Dermis microvascular lymphatic vessel endothelial cell (primary cell): ENCODE results near the gene MEIOB. TPM values are rescaled to one million over a fixed set of nuclear protein-coding genes. Genes with fewer than 3 reads are reported as not detected.
"Not testable (repeated sequence)": the region's sequence is repeated elsewhere in the genome, so short reads cannot be mapped to it uniquely, and the experiment has no call there.

Experiments
- DNase-seq, 2 donors: peaks; one replicate each; pipeline versions ENCODE4 v3.0.0 to v3.0.0-alpha.2; 2010; ENCODE audit warnings: low read depth in 2 of 2
- total RNA-seq: library from RNA; depleted of rRNA; stranded (reverse); fragments of >200 nt; gene quantifications from 2 replicates; pipeline ENCODE4 v1.2.1, GENCODE V29; 2014

Gene MEIOB, protein sequence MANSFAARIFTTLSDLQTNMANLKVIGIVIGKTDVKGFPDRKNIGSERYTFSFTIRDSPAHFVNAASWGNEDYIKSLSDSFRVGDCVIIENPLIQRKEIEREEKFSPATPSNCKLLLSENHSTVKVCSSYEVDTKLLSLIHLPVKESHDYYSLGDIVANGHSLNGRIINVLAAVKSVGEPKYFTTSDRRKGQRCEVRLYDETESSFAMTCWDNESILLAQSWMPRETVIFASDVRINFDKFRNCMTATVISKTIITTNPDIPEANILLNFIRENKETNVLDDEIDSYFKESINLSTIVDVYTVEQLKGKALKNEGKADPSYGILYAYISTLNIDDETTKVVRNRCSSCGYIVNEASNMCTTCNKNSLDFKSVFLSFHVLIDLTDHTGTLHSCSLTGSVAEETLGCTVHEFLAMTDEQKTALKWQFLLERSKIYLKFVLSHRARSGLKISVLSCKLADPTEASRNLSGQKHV
- total RNA-seq: not detected in 2 replicates

DNA sequence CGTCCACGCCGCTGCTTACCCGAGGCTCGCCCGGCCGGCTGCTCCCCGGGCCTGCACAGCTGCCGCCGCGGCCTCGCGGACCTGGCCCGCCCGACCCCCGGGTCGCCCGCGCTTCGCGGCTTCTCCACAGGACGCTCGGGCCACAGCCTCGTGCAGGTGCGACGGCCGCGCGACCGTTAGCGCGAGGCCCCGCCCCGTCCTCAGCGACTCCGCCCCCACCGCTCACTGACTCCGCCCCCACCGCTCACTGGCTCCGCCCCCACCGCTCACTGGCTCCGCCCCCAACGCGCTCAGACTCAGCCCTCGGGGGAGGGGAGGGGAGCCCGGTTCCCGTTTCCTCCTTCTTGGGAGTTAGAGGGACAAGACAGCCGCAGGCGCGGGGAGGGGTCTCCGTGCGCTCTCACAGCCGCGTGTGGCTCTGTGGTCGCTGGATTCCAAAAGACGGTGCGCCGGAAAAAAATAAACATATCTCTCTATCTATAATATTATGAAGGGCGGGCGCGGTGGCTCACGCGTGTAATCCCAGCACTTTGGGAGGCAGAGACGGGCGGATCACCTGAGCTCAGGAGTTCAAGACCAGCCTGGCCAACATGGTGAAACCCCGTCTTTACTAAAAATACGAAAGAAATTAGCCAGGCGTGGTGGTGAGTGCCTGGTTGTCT, at the start of gene MEIOB:
TSS of gene MEIOB (minus strand) at position 191 of the 662 bp plus-strand sequence. CDS start 3,989 bp downstream, outside the sequence.
- DNase-seq: peak in 1 of 2 donors; percentile 28

DNA sequence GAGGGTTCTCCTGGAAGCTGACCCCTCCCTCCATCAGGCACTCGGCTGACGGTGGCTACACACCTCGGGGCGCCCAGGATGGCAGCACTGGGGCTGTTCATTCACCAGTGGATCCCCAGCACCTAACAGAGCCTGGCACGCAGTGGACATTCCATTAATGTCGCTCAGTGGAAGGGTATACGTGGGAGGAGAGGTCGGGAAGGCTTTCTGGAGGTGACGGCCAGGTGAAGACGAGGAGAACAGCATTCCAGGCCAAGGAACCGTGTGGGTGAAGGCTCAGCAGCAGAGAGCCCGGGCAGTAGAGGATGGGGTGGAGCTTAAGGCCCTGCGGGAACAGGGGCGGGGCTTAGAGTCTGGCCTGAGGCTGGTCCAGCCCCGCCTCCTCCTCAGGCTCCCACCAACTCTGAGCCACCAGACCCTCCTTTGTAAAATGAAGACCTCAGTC, 48.8 kb upstream of the MEIOB start:
- DNase-seq: peak in 1 of 2 donors; percentile 22

DNA sequence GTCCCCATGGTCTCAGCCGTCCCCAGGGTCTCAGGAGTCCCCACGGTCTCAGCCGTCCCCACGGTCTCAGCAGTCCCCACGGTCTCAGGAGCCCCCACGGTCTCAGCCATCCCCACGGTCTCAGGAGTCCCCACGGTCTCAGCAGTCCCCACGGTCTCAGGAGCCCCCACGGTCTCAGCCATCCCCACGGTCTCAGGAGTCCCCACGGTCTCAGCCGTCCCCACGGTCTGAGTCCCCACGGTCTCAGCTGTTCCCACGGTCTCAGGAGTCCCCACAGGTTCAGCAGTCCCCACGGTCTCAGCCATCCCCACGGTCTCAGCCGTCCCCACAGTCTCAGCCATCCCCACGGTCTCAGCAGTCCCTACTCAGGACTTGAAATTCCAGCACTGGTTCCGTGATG, 48.2 kb upstream of the MEIOB start:
- not testable (repeated sequence) for DNase-seq

DNA sequence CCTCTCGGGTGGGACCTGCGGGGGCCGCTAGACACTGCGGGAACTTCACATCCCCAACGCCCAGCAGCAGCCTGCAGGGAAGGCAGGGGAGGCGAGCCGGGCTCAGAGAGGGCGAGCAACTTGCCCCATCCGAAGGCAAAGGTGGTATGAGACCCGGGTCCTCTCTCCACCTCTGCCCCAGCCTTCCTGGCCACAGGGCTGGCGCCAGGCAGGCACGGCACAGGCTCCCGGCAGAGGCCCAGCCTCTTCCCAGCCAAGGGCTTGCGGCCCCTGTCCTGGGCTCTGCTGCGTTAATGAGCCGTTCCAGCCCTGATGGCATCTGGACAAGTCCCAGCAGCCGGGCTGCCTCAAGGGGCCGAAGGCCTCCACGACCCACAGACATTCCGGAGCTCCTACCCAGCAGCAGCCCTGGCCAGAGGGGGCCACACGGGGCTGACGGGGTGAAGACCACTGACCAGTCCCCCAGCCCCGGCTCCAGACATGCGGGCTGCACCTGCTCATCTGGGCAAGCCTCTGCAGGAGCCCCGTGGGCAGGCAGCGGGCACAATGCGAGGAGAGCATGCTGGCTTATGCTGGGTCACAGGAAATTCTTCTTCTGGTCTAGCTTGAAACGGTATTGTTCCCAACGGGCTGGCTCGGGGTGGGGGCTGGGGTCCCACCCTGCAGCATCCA, 47.5 kb upstream of the MEIOB start:
- DNase-seq: no peak

DNA sequence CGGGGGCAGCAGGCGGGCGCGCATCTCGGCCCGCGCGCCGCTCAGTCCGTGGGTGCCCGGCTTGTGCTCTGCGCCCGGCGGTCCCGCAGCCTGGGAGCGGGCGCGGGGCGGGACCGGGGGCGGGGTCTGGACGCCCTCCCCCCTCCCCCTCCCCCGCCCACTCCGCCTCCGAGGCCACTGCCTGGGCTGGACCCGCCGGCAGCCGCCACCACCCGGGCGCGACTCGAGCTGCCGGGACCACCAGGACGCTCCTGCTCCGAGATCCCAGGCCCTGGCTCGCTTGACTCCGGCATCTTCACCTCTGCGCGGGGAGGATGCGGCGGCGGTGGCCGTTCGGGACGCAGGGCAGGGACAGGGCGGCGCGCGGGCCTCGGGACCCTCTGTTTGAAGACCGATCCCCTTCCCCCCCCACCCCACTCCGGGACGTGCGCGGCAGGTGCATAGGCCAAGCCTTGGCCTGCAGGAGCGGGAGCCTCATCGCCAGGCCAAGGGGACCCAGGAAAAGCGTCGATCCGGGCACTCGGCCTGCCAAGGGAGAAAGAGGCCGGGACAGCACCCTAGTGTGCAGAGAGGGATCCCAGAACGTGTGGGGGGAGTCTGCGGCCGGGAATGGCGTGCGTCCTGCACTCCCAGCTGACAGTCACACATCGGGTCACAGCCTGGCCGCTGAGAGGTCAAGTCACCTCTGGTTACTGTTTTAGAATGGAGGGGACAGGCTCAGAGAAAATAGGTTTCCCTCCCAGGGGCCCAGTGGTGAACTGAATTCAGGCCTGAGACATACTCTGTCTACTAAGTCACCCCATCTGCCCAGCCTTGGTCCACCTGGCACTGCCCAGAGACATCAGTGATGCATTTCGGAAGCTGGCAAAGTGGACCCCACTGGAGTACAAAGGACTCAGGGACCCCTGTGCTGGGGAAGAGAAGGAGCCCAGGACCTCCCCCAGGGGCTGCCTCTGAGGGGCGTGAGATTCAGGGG, 46.7 kb upstream of the MEIOB start, which contains the start of gene HS3ST6:
TSS of gene HS3ST6 (minus strand) at position 65 of the 976 bp plus-strand sequence. CDS start 92 bp downstream, outside the sequence.
- DNase-seq: no peak

DNA sequence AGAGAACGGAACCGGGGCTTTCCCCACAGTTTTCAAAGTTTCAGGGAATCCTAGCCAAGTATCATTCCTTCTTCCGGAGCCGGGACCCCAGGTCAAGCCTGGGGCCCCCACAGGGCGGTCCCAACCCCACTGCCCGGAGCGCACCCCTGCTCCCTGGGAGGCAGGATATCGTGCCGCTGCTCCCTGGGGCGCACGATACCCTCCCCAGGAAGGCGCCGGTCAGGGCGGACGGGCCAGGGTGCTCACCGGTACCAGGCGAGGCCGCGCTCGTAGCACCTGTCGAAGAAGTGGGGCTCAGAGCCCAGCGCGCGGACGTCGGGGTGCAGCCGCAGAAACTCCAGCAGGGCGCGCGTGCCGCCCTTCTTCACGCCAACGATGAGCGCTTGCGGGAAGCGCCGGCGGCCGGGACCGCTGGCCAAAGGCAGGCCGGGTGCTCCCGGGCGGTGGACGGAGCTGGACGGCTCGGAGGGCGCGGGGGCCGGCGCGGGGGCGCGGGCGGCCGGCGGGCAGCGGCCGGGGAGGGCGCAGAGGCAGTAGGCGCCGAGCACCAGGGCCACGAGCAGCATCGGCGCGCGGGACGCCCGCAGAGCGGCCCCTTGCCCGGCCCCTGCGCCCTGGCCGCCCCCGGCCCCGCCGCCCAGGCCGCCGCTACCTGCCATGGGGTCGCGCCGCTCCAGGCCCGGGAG, 45.8 kb upstream of the MEIOB start:
- no peak for DNase-seq

DNA sequence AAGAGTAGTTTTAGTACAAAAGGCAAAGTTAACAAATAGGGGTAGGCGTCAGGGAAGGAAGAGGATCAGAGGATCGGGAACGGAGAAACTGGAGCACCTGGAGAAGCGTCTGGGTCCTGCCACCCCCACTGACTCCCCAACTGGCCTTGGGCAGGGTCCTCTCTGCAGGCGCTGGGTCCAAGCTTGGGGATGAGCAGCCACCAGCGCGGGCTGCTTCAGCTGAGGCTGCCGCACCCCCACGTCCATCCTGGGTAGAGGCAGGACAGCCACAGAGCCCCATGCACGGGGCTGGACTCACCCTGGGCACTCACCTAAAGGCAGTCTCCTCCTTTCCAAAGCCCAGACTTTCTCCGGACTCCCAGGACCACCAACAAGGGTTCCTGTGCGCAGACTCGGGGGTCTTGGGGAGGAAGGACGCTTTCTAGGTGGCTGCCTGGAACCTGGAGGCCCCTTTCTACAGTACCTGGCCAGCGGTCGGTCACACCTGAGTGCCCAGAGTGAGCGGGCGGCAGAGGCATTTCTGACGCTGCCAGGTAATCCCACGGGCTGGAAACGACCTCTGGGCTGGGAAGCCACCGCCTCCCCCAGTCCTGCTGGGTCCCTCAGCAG, 45.2 kb upstream of the MEIOB start:
- no peak for DNase-seq

DNA sequence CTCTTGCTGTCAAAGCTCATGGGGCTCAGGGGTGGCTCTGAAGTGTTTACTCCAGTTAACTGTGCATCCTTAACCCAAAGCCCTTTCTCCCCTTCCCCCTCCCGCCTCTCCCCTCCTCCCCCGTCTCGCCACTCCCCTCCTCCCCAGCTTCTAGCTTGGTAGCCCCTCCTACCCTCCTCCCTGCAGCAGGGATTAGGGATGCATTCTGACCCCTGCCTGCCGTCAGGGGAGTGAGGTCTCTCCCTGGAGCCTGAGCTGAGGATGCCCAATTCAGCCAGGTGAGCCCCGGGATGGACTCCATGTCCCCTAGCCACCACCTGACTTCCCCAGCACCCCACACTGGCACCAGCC, 44.7 kb upstream of the MEIOB start:
- DNase-seq: no peak

DNA sequence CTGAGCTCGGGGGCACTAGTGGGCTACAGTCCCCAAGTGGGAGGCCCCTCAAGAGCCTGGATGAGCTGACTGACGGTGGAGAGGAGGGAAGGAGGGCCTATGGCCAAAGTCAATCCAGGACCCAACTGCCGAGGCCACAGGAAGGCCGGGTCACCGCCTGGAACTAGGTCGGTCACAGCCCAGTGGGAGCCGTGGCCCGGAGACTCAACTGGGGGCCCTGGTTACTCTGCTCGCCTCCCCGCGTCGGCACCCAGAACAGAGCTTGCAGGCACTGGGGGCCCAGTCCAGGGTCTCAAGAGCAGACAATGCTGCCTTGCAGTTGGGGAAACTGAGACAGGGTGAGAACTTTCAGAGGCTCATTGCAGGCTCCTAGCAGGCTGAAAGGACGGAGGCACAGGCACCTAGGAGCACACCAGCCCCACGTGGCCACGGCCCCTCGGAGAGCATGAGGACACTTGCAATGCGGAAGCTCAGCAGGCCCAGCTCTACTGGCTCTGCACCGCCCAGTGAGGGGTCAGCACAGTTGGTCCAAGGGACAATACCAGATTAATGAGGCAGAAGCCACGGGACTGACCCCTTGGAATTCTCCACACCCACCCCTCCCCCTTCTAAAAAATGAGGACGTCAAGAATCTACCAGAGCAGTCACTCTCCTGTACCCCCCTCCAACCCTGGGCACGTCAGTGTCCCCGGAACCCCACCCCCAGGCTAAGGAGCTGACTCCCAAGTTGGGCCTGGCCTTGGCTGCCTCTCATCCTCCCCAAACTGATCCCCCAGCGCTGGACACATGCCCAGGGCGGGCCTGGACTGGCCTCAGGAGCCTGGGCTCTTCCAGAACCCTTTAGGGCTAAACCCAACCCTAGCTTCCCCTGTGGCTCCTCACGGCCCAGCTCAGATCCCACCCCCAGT, 44.0 kb upstream of the MEIOB start:
- no peak for DNase-seq

DNA sequence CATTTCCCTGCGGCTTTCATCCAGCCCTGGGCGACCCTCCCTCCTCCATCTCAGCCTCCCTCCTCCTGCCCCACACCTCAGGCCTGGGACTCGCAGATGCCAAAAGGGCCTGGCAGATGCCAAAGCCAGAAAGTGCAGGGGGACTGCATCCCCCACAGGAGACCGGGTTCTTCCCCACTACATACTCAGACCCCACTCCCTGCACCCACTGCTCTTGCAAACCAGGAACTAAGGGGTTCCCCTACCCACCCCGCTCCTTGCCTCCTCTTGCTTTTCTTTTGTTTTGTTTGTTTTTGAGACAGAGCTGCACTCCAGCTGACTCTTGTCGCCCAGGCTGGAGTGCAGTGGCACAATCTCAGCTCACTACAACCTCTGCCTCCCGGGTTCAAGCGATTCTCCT, 43.0 kb upstream of the MEIOB start:
- no peak for DNase-seq

DNA sequence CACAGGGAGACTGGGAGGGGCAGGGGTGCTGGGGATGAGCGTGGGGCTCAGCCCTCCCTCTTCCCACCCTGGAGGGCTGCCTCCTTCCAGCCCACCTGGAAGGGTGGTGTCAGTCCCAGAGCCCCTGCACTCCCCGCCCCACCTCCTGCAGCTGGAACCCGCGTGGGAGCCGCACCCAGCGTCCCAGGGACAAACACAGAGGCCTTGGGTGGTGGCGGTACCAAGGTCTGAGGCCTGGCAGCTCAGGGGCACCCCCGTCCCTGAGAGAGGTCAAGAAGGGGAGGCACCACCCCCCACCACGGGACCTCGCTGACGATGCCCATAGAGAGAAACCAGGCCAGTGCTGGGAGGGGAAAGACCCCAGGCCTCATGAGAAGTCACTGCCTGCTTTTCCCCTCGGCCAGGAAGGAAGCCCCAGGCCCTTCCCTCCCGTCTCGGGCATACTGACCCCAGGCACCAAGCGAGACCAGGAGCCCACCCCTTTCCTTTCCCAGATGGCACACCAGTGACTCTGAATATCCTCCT, 42.2 kb upstream of the MEIOB start:
- no peak for DNase-seq

DNA sequence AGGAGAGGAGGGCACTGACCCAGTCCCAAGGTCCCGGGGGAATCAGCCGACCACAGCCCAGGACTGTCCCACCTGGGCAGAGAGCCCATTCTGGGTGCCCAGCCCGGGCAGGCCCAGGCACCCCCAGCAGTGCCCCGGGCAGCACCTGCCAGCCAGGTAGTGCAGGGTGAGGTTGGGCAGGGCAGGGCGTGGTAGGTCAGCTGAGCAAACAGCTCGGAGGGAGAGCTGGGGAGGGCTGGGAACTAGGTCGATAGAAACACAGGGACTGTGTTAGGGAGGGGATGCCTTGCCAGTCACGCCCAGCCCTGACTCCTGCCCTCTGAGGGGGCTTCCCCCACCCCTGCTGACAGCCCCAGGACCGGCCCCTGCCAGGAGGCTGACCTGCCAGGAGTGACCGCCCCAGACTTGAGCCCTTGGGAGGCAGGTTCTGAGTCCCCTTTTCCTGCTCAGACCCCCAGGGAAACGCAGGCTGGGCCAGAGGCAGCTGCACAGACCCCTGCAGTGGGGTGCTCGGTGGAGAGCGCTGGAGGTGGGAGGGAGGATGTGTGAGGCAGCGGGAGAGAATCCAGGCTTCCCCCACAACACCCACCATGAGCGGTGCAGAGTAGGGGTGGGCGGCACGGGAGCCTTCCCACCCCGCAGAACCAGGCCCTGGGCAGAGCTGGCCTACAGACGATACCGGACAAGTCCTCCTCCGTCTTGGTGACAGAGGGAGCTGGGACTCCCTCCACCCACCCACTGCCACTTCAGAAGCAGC, 41.5 kb upstream of the MEIOB start:
- no peak for DNase-seq

DNA sequence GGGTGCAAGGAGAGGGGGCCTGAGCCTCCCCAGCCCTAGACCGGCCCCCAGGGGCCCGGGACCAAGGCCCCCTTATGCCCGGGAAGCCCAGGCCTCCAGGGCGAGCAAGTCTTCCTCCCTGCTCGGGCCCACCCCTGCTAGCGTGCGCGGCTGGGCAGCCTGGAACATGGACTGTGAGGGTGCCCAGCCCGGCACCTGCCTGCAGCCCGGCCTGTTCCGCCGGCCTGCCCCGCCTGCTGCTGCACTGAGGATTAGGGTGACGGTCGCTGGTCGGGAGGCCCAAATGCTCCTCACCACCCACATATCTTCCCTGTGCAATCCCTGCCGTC, 40.2 kb upstream of the MEIOB start:
- DNase-seq: no peak

DNA sequence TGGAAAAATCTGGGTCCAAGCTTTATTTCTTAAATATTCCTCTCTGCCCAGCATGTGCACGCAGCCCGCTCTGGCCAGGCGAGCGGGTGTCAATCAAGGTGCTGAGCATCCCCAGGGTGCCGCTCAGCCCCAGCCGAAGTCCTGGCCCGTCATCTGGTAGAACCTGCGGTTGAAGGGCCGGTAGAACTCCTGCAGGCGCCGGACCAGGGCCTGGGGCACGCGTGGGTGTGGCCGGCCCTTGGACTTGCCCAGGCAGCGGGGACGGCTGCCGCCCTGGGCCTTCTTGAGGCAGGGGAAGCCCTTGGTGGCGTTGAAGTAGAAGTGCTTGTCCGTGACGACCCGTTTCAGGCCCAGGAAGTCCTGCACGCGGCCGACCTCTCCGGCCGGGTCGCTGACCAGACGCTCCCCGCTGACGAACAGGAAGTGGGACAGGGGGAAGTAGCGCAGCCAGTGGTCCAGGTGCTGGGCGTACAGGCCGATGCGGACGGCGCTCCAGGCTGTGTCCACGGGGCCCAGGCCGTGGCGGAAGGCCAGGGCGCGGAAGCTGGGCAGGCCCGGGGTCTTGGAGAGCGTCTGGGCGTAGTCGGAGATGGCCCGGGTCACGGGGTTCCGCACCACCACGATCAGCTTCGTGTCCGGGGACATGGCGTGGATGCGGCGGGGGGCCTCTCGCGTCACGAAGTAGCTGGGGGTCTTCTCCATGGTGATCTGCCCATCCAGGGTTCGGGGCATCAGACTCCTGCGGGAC, 39.7 kb upstream of the MEIOB start:
- DNase-seq: no peak

DNA sequence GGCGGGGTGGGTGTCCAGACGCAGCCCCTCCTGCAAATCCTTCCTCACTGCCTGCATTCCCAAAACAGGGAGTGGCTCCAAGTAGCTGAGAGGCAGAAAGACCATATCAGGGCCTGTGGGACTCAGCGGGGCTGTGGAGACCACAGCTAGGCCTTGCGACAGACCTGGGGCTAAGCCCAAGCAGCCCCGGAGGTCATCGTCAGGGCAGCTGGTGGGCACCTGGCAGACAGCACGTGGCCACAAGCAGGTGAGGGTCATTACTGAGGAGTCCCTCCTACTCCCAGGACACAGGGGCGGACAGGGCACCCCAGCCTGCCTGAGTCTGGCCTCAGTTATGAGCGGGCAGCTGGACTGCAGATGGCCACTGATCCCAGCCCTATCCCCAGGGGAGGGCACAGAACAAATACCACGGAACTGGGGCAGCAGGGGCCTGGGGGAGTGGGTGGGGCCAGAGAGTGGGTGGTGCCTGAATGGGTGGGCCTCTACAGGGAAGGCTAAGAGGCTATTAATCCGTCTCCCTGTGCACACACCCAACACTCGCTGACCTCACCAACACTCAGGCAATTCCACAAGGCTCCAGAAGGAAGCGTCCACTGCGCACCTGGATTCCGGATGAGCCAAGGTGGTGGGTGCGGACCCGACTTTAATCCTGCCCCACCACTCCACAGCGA, 37.7 kb upstream of the MEIOB start:
- no peak for DNase-seq

DNA sequence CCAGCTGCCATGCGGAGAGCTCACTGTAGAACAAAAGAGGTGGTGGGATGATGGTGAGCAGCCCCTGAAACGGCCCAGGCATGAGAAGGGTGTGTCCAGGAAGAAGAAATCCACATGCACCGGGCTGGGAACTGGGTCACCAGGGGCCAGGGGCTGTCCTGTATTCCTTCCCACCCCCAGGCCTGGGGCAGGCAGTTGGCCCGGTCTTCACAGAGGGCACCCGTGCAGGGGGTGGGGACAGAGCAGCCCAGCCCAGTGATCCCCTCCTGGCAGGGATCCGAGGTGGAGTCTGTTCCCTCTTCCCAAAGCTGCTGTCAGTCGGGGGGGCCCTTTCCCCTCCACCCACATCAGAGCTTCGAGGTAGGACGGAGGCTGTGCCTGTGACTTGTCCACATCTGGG, 37.0 kb upstream of the MEIOB start:
- no peak for DNase-seq

DNA sequence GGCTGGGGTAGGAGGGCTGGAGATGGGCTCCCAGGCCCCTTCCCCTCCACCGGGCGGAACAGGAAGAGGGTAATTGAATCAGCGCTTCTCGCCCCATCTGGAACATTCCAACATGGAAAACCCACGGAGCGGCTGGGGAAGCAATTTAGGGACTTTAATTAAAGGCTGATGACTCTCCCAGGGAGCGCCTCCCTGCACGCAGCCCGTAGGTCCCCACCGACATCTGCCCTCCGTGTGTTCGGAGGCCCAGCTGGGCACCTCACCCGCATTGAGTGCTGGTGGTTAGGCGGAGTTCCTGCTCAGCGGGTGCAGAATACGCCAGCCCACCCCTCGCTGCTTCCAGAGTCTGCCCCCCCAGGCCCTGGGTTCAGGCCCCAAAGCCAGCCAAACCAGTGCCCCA, 36.2 kb upstream of the MEIOB start:
- no peak for DNase-seq
